Adrenal gland (tissue), 12 donors: ENCODE results near the gene TRPC6. TPM values are rescaled to one million over a fixed set of nuclear protein-coding genes. Genes with fewer than 3 reads are reported as not detected.

Experiments used
- DNase-seq, 7 donors: peaks; one replicate each; pipeline ENCODE4 v3.0.0-alpha.2; 2019 to 2020
- H3K27ac ChIP-seq, 5 donors: fragments of 200-600 bp; sonication (generic) in 4 of 5; 1 replicate in 3 of 5; 2 replicates in 2 of 5; pipeline versions ENCODE4 v1.5.1 to v1.8.0; 2016 to 2020; ENCODE audit warnings: mild to moderate bottlenecking in 1 of 5
- H3K27me3 ChIP-seq: fragments of 200-600 bp; 2 replicates; pipeline ENCODE4 v1.8.0; 2021
- H3K36me3 ChIP-seq, 2 donors: fragments of 200-600 bp; replicated peaks in 1 of 2; 1 replicate in 1 of 2; 2 replicates in 1 of 2; pipeline versions ENCODE4 v1.5.1 to v1.8.0; 2018 to 2022
- H3K4me1 ChIP-seq, 2 donors: fragments of 200-600 bp; replicated peaks in 1 of 2; 1 replicate in 1 of 2; 2 replicates in 1 of 2; pipeline versions ENCODE4 v1.5.1 to v1.8.0; 2018 to 2021
- H3K4me3 ChIP-seq, 4 donors: fragments of 200-600 bp; sonication (generic) in 3 of 4; one replicate each; pipeline ENCODE4 v1.5.1; 2016 to 2018
- H3K9me3 ChIP-seq, 3 donors: fragments of 200-600 bp; sonication (generic) in 1 of 3; replicated peaks in 1 of 3; 1 replicate in 2 of 3; 2 replicates in 1 of 3; pipeline versions ENCODE4 v1.5.1 to v1.8.0; 2016 to 2021
- CTCF ChIP-seq, 6 experiments: fragments of 450-650 bp in 4 of 6; fragments of 200-600 bp in 2 of 6; sonication (generic) in 1 of 6; IDR thresholded peaks; 1 replicate in 5 of 6; 2 replicates in 1 of 6; pipeline versions ENCODE4 v1.5.1 to v1.8.0; 2016 to 2021; ENCODE audit warnings: antibody characterized with exemption in 6 of 6, mild to moderate bottlenecking in 2 of 6, moderate library complexity in 1 of 6
- POLR2A ChIP-seq, 2 donors: fragments of 450-650 bp; IDR thresholded peaks; one replicate each; pipeline ENCODE4 v1.6.1; 2017; ENCODE audit warnings: antibody characterized with exemption in 2 of 2, mild to moderate bottlenecking in 2 of 2, moderate library complexity in 1 of 2
- WGBS, 4 donors: extraction: QIAGEN DNeasy Blood & Tissue Kit in 2 of 4; methylation state at CpG; one replicate each; pipeline versions ENCODE4 v1.1.5 to v1.1.7; 2013 to 2017; 5-methylcytosine and 5-hydroxymethylcytosine counted together
- intact Hi-C, 2 donors: fragments of 100-400 bp; cut with DNase I; formaldehyde crosslinking; loops; one replicate each; pipeline versions ENCODE4 v1.14.1 to v1.15.0; 2022 to 2023
- polyA plus RNA-seq, 3 donors: library from polyadenylated mRNA; stranded (reverse); fragments of 200-250 nt in 2 of 3; fragments of 350-450 nt in 1 of 3; fragmentation: Illumina TruSeq in 1 of 3; extraction: RNeasy Lipid Tissue Mini Kit (QIAGEN cat#74804) in 1 of 3; gene quantifications; one replicate each; pipeline ENCODE4 v1.2.3, GENCODE V29; 2013 to 2014
- total RNA-seq, 9 donors: library from RNA; depleted of rRNA in 4 of 9; stranded (reverse); fragments of >200 nt in 4 of 9; fragments of 120-200 nt in 1 of 9; fragmentation: NEBNext Ultra II Directional in 1 of 9; extraction: Animal tissue kit (Norgen Biotek cat#: 25700) in 1 of 9; gene quantifications; one replicate each; pipeline versions ENCODE4 v1.1.0 to v1.2.4, GENCODE V29; 2013 to 2023
- donor health status: healthy with polysubstance abuse.
- donor health status: Bipolar disorder and iron deficiency.
- donor health status: DM: yes; HTN: yes; CAD: no.
- donor health status: DM: no; HTN: no; CAD: no.
- donor health status: DM: no; HTN: no; CAD: no.
- donor health status: DM: yes; HTN: yes; CAD: no.

The TRPC6 gene
- total and polyA plus RNA-seq, 12 donors, result 0.24 to 2.8 (median 0.55) TPM; not detected in 1

DNA sequence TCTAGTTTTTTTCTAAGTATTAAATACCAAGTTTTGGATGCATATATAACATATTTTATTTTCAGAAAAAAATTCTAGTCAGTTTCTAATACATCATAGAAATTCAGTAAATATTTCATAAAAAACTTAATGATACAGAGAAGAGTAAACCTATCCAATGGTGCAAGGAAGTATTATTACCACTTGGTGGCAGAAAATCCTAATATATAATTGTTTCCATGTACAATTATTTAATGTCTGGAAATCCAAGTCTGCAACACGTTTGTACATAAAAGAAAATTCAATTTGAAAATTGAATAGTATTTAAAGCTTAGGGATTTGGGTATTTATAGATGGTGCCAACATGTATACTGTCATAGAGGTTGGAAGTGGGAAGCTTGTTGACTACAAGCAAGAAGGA lies 127.0 kb downstream of the TRPC6 start:
- intact Hi-C loops, result loop anchor here (5.0 to 10.0 kb wide), 3 partner anchors 388 to 548 kb away; no protein-coding TSS in a partner anchor
- Histone ChIP-seq H3K36me3 (no peaks in the 10 kb centered on the region), H3K4me1 (no peaks in the 10 kb centered on the region), H3K4me3 (no peak overlapping the region), H3K27me3 (no peaks in the 10 kb centered on the region), H3K27ac (no peak overlapping the region), H3K9me3 (no peaks in the 10 kb centered on the region)
- TF ChIP-seq CTCF (IDR thresholded peaks at IDR 0.05), result peak; percentile 30 to 61 (median 49)
- no peak for TF ChIP-seq POLR2A (IDR thresholded peaks at IDR 0.05)
- DNase-seq, result no peak
- WGBS, 4 donors, result 2 to 3% (median 2%) methylated on average over 1 of the region's 1 CpG

DNA sequence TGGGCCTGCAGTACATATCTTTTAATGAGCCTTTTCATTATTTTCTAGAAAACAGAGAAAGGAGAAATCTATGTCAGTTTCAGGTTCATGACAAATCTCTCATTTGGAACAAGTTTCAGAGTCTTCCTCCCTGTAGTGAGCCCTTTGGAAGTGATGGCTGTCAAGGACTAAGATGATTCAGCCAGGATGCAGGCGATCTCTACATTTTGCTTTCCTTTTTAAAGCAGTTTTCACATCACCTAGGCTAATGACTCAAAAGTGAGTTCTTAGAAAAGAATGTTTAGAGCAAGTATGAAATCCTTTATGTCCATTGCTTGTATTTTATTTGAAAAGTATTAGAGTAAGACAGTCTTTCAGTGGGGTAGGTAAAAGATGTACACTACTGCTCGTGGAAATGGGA lies 130.1 kb downstream of the TRPC6 start:
- intact Hi-C loops, result loop anchor here (10.0 kb wide), 2 partner anchors 391 to 551 kb away; no protein-coding TSS in a partner anchor
- H3K9me3 ChIP-seq, result no peaks in the 10 kb centered on the region
- H3K27ac ChIP-seq, result no peak overlapping the region
- H3K4me3 ChIP-seq, result no peak overlapping the region
- no peak for TF ChIP-seq POLR2A (IDR thresholded peaks at IDR 0.05)
- TF ChIP-seq CTCF (IDR thresholded peaks at IDR 0.05), result no peak
- no peak for DNase-seq
- no peaks in the 10 kb centered on the region for H3K4me1 ChIP-seq
- no peaks in the 10 kb centered on the region for H3K36me3 ChIP-seq
- WGBS, 4 donors, result 57 to 69% (median 64%) methylated on average over 2 of the region's 2 CpGs
- no peaks in the 10 kb centered on the region for H3K27me3 ChIP-seq

- H3K4me3 ChIP-seq, result no peak overlapping the region
- TF ChIP-seq CTCF (IDR thresholded peaks at IDR 0.05), result no peak
- TF ChIP-seq POLR2A (IDR thresholded peaks at IDR 0.05), result no peak
- H3K27ac ChIP-seq, result no peak overlapping the region
- no peaks in the 10 kb centered on the region for H3K27me3 ChIP-seq
- no peak for DNase-seq
- WGBS, 4 donors, result 77 to 91% (median 87%) methylated on average over 5 of the region's 5 CpGs
- no peaks in the 10 kb centered on the region for H3K9me3 ChIP-seq
- H3K36me3 ChIP-seq, result no peaks in the 10 kb centered on the region
- H3K4me1 ChIP-seq, result peaks cover 8 to 37% of the 10 kb centered on the region in 2 donors
- intact Hi-C loops, result no loop called here
Measured at GRCh38 chr11:101448881-101449442, 134.8 kb downstream of the TRPC6 start.

DNA sequence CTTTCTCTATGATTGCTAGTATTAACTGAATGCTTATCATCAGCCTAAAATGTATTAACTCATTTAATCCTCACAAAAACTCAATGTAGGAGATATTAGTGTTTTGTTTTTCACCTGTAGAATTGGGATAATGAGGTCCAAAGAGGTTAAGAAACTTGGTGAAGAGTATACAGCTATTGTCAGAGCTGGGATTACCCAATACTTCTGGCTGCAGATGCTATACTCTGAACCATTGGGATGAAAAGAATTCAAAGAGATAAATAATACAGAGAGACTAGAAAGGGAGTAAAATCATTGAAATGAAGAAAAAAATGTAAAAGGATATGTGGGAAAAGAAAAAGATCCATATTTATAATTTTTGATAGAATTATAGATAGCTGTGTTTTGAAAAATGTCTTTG lies 137.1 kb downstream of the TRPC6 start:
- no peak for DNase-seq
- peak overlapping the region in 2 of 5 donors; percentile 8 to 37 for H3K27ac ChIP-seq
- H3K36me3 ChIP-seq, result no peaks in the 10 kb centered on the region
- H3K9me3 ChIP-seq, result no peaks in the 10 kb centered on the region
- intact Hi-C loops, result no loop called here
- no peak for TF ChIP-seq CTCF (IDR thresholded peaks at IDR 0.05)
- no peak for TF ChIP-seq POLR2A (IDR thresholded peaks at IDR 0.05)
- H3K27me3 ChIP-seq, result no peaks in the 10 kb centered on the region
- peaks cover 11 to 58% of the 10 kb centered on the region in 2 donors for H3K4me1 ChIP-seq
- no peak overlapping the region for H3K4me3 ChIP-seq
